Left ventricle myocardium inferior (tissue), 1 donor: Measurements from ENCODE around the gene MRGPRF. TPM values are rescaled to one million over a fixed set of nuclear protein-coding genes. Genes with fewer than 3 reads are reported as not detected.

Source experiments
- DNase-seq: peaks from one replicate; pipeline ENCODE4 v3.0.0-alpha.2; 2020
- H3K27ac ChIP-seq: fragments of 200-600 bp; replicated peaks from 2 replicates; pipeline ENCODE4 v1.8.0; 2021
- H3K27me3 ChIP-seq: fragments of 200-600 bp; 2 replicates; pipeline ENCODE4 v1.8.0; 2021; ENCODE audit warnings: low read depth
- H3K36me3 ChIP-seq: fragments of 200-600 bp; 2 replicates; pipeline ENCODE4 v1.8.0; 2021
- H3K4me1 ChIP-seq: fragments of 200-600 bp; 2 replicates; pipeline ENCODE4 v1.8.0; 2021
- H3K4me3 ChIP-seq: fragments of 200-600 bp; 2 replicates; pipeline ENCODE4 v1.8.0; 2021; ENCODE audit warnings: mild to moderate bottlenecking, moderate library complexity
- H3K9me3 ChIP-seq: fragments of 200-600 bp; replicated peaks from 2 replicates; pipeline ENCODE4 v1.8.0; 2021
- CTCF ChIP-seq: fragments of 200-600 bp; IDR thresholded peaks from 2 replicates; pipeline ENCODE4 v1.8.0; 2021; ENCODE audit warnings: antibody characterized with exemption, mild to moderate bottlenecking, borderline replicate concordance
- intact Hi-C: fragments of 100-400 bp; cut with micrococcal nuclease; formaldehyde crosslinking; loops from one replicate; pipeline ENCODE4 v1.11.0; 2022
- total RNA-seq: library from RNA; stranded (reverse); fragmentation: NEBNext Ultra II Directional; extraction: Animal tissue kit (Norgen Biotek cat#: 25700); gene quantifications from one replicate; pipeline ENCODE4 v1.2.1, GENCODE V29; 2021
- donor health status: DM: no; HTN: yes; CAD: no; lungs with severe emphysema.

The MRGPRF gene
- total RNA-seq, 1 donor from 2014 or later, result 3.9 TPM

- no peaks in the 10 kb centered on the region for H3K9me3 ChIP-seq
- H3K4me1 ChIP-seq, result peaks cover 61% of the 10 kb centered on the region
- peaks cover 5% of the 10 kb centered on the region for H3K36me3 ChIP-seq
- peaks cover 54% of the 10 kb centered on the region for H3K27me3 ChIP-seq
- intact Hi-C loops, result no loop called here
- TF ChIP-seq CTCF, result no peak
- DNase-seq, result no peak
- peak overlapping the region; percentile 66 for H3K4me3 ChIP-seq
- H3K27ac ChIP-seq, result peak overlapping the region; percentile 84
Measured at GRCh38 chr11:69009441-69010211, 3.4 kb downstream of the MRGPRF start.

- Histone ChIP-seq H3K4me1 (peaks cover 59% of the 10 kb centered on the region), H3K27ac (peak overlapping the region; percentile 84), H3K4me3 (no peak overlapping the region), H3K36me3 (peaks cover 5% of the 10 kb centered on the region), H3K9me3 (no peaks in the 10 kb centered on the region), H3K27me3 (peaks cover 56% of the 10 kb centered on the region)
- no peak for TF ChIP-seq CTCF
- peak; percentile 73 for DNase-seq
- intact Hi-C loops, result no loop called here
Measured at GRCh38 chr11:69008737-69009440, 4.2 kb downstream of the MRGPRF start.

GRCh38 chr11:69007975-69008381 is 5.1 kb downstream of the MRGPRF start:
- no peak for DNase-seq
- TF ChIP-seq CTCF, result no peak
- H3K36me3 ChIP-seq, result peaks cover 5% of the 10 kb centered on the region
- peaks cover 50% of the 10 kb centered on the region for H3K27me3 ChIP-seq
- H3K9me3 ChIP-seq, result no peaks in the 10 kb centered on the region
- no peak overlapping the region for H3K4me3 ChIP-seq
- intact Hi-C loops, result no loop called here
- peak overlapping the region; percentile 84 for H3K27ac ChIP-seq
- peaks cover 52% of the 10 kb centered on the region for H3K4me1 ChIP-seq

GRCh38 chr11:69006816-69007215 is 6.2 kb downstream of the MRGPRF start:
- intact Hi-C loops, result no loop called here
- no peaks in the 10 kb centered on the region for H3K9me3 ChIP-seq
- TF ChIP-seq CTCF, result no peak
- H3K27ac ChIP-seq, result no peak overlapping the region
- H3K27me3 ChIP-seq, result peaks cover 39% of the 10 kb centered on the region
- no peak overlapping the region for H3K4me3 ChIP-seq
- DNase-seq, result no peak
- H3K4me1 ChIP-seq, result peaks cover 43% of the 10 kb centered on the region
- H3K36me3 ChIP-seq, result peaks cover 5% of the 10 kb centered on the region

- H3K27ac ChIP-seq, result no peak overlapping the region
- H3K4me3 ChIP-seq, result no peak overlapping the region
- peaks cover 28% of the 10 kb centered on the region for H3K27me3 ChIP-seq
- intact Hi-C loops, result no loop called here
- H3K36me3 ChIP-seq, result peaks cover 5% of the 10 kb centered on the region
- DNase-seq, result no peak
- H3K4me1 ChIP-seq, result peaks cover 33% of the 10 kb centered on the region
- no peaks in the 10 kb centered on the region for H3K9me3 ChIP-seq
- TF ChIP-seq CTCF, result no peak
Measured at GRCh38 chr11:69005631-69006368, 7.2 kb downstream of the MRGPRF start.
